Measurements from ENCODE around the gene ARHGAP23. TPM values are rescaled to one million over a fixed set of nuclear protein-coding genes. Genes with fewer than 3 reads are reported as not detected.

ARHGAP23 gene
- total and polyA plus RNA-seq, 7 donors, result 0.69 to 42.1 (median 11.2) TPM

DNA sequence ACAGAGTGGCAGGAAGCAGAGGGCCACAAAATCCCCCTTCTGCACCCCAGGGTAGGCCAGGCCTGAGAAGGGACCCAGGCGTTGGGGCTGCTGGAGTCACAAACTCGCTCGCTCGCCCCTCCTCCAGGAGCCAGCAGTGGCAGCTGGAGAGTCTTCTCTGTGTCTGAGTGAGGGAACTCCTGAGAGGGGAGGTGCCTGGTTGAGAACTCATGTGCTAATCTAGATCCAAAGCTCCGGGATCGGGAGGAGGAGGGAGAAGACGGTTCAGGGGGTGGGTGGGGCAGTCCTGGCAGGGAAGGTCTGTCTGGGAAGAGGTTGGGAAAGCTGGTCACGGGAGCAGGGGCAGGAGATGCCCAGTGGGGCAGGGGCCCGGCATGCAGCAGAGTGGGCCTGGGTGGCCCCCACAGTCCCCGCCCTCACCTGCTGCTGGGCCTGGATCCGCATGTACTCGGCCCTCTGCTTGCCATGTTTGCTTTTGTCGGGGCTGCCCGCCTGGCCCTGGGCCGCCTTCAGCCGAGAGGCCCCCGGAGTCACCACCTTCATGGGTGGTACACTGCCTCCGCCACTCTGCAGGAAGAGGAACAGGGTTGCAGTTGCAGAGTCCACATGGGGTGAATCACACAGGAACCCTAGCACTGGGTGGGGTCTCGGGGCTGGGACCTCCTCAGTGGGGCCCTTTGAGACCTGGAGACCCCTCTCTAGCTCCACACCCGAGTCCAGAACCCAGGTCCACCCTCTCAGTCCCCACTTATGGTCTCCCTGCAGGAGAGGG is 115.3 kb downstream of the ARHGAP23 start:
- Histone ChIP-seq H3K9me3 (no peaks in the 10 kb centered on the region), H3K36me3 (no peaks in the 10 kb centered on the region), H3K4me1 (no peaks in the 10 kb centered on the region), H3K27ac (no peak overlapping the region), H3K4me3 (no peak overlapping the region), H3K27me3 (no peaks in the 10 kb centered on the region)
- intact Hi-C loops (cut with DNase I), result no loop called here
- TF ChIP-seq POLR2A (IDR thresholded peaks at IDR 0.05) (no peak), EP300 (IDR thresholded peaks at IDR 0.05) (no peak), POLR2AphosphoS5 (IDR thresholded peaks at IDR 0.05) (no peak)
- TF ChIP-seq, protein P1, sequence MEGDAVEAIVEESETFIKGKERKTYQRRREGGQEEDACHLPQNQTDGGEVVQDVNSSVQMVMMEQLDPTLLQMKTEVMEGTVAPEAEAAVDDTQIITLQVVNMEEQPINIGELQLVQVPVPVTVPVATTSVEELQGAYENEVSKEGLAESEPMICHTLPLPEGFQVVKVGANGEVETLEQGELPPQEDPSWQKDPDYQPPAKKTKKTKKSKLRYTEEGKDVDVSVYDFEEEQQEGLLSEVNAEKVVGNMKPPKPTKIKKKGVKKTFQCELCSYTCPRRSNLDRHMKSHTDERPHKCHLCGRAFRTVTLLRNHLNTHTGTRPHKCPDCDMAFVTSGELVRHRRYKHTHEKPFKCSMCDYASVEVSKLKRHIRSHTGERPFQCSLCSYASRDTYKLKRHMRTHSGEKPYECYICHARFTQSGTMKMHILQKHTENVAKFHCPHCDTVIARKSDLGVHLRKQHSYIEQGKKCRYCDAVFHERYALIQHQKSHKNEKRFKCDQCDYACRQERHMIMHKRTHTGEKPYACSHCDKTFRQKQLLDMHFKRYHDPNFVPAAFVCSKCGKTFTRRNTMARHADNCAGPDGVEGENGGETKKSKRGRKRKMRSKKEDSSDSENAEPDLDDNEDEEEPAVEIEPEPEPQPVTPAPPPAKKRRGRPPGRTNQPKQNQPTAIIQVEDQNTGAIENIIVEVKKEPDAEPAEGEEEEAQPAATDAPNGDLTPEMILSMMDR (IDR thresholded peaks at IDR 0.05), result no peak
- DNase-seq, result no peak
- 64 to 79% methylated on average over 20 of the region's 20 CpGs for WGBS, 2 donors

DNA sequence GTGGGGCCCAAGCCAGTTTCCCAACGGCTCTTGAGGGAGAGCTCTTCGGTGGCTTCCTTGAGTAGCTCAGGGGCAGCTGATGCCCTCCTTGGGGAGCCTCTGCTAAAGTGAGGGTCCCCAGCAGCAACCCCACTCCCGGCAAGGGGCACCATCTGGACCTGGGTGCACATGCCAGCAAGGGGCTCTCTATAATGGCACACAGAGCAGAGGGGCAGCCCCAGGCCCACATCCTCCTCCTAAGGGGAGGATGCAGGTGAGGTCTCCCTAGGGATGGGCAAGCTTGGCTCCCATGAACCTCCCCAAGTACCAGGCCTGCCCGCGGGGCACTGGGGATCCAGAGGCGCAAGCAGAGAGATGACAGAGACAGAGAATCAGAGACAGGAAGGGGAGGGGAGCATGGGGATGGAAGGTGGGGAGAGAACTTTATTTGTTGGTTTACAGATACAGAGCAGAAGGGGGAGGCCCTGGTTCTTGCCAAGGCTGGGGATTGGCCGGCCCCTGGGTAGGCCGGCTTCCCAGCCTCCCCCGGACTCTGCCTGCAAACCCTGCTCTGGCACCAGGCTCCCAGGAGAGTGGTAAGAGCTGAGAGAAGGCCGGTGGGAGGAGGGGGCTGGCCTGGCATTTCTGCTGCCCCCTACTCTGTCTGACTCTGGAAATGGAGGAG is 116.0 kb downstream of the ARHGAP23 start:
- no peak for DNase-seq
- Histone ChIP-seq H3K27ac (no peak overlapping the region), H3K27me3 (no peaks in the 10 kb centered on the region), H3K4me1 (no peaks in the 10 kb centered on the region), H3K9me3 (no peaks in the 10 kb centered on the region), H3K36me3 (no peaks in the 10 kb centered on the region), H3K4me3 (no peak overlapping the region)
- TF ChIP-seq EP300 (IDR thresholded peaks at IDR 0.05) (no peak), POLR2A (IDR thresholded peaks at IDR 0.05) (no peak), POLR2AphosphoS5 (IDR thresholded peaks at IDR 0.05) (no peak)
- TF ChIP-seq, protein P1 (IDR thresholded peaks at IDR 0.05), result no peak
- WGBS, 2 donors, result 83 to 85% methylated on average over 10 of the region's 10 CpGs
- intact Hi-C loops (cut with DNase I), result no loop called here

DNA sequence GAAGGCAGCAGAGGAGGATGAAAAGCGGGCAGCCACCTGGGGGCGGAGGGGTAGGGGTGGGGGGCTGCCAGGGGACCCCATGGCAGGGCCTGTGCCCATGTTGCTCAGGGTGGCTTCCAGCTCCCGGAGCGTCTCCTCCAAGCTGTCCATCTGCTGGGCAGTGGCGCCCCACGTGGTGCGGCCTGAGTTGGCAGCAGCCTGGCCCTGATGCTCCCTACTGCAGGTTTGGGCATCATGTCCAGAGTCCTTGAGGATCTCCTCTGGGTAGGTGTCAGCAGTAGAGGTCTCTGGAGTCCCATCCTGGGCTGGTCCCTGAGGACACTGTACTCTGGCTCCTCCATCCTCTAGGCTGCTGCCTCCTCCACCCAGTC is 116.6 kb downstream of the ARHGAP23 start:
- Histone ChIP-seq H3K4me3 (no peak overlapping the region), H3K4me1 (no peaks in the 10 kb centered on the region), H3K36me3 (no peaks in the 10 kb centered on the region), H3K27me3 (no peaks in the 10 kb centered on the region), H3K9me3 (no peaks in the 10 kb centered on the region), H3K27ac (no peak overlapping the region)
- intact Hi-C loops (cut with DNase I), result no loop called here
- 92% methylated on average over 7 of the region's 7 CpGs for WGBS, 2 donors
- no peak for DNase-seq
- TF ChIP-seq EP300 (IDR thresholded peaks at IDR 0.05) (no peak), POLR2AphosphoS5 (IDR thresholded peaks at IDR 0.05) (no peak), POLR2A (IDR thresholded peaks at IDR 0.05) (no peak)
- TF ChIP-seq, protein P1 (IDR thresholded peaks at IDR 0.05), result no peak

DNA sequence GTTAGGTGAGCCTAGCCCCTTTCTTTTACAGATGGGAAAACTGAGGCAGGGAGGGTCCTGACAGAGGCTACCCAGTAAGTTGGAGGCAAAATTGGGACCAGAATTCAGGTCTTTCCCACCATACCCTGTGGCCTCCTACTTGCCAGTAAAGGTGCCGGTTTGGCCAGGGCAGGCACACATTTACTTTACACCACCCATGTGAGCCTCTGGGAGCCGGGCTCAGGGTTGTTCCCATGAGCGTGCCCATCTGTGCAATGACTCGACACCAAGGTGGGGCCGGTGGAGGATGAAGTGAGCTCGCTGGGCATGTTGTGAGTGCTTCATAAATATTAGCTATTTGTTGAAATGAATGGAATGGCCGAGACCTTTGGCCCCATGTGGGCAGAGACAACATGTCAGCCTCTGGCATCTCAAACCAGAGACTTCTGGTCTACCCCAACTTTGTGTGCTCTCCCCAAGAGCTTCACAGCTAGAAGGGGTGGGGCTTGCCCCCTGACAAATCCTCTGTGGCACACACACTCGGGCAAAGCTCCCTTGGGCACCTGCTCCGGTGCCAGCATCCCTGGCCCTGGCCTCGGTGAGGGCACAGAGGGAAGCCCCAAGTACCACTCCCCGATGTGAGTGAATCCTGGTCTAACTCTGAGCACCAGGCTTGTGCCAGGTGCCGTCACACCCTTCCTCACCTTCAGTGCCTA is 117.4 kb downstream of the ARHGAP23 start:
- intact Hi-C loops (cut with DNase I), result no loop called here
- 87% methylated on average over 12 of the region's 12 CpGs for WGBS, 2 donors
- no peaks in the 10 kb centered on the region for H3K4me1 ChIP-seq
- H3K4me3 ChIP-seq, result no peak overlapping the region
- H3K27ac ChIP-seq, result no peak overlapping the region
- TF ChIP-seq, protein P1 (IDR thresholded peaks at IDR 0.05), result no peak
- no peak for TF ChIP-seq POLR2A (IDR thresholded peaks at IDR 0.05)
- TF ChIP-seq POLR2AphosphoS5 (IDR thresholded peaks at IDR 0.05), result no peak
- no peak for TF ChIP-seq EP300 (IDR thresholded peaks at IDR 0.05)
- no peaks in the 10 kb centered on the region for H3K36me3 ChIP-seq
- no peaks in the 10 kb centered on the region for H3K9me3 ChIP-seq
- H3K27me3 ChIP-seq, result no peaks in the 10 kb centered on the region
- DNase-seq, result no peak
